Measurements from ENCODE around the gene C20orf204.

DNA sequence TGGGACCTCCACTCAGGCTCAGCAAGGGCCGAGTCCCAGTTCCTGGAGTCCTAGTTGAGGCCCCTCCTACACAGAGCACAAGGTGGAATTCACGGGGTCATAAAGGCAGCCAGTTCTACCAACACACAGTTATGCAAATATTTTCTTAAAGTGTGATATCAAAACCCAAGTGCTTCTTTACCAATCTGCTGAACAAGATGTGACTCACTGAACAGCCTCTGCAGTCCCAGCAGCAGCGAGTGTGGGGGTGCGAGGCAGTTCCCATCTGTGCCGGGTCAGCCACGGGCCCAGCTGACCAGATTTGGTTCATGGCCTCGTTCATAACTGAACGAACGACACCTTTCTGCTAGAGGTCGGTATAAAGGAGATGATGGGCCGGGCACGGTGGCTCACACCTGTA lies 22.6 kb downstream of the C20orf204 start:
- TF ChIP-seq, protein P1, sequence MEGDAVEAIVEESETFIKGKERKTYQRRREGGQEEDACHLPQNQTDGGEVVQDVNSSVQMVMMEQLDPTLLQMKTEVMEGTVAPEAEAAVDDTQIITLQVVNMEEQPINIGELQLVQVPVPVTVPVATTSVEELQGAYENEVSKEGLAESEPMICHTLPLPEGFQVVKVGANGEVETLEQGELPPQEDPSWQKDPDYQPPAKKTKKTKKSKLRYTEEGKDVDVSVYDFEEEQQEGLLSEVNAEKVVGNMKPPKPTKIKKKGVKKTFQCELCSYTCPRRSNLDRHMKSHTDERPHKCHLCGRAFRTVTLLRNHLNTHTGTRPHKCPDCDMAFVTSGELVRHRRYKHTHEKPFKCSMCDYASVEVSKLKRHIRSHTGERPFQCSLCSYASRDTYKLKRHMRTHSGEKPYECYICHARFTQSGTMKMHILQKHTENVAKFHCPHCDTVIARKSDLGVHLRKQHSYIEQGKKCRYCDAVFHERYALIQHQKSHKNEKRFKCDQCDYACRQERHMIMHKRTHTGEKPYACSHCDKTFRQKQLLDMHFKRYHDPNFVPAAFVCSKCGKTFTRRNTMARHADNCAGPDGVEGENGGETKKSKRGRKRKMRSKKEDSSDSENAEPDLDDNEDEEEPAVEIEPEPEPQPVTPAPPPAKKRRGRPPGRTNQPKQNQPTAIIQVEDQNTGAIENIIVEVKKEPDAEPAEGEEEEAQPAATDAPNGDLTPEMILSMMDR (IDR thresholded peaks at IDR 0.05), result no peak
- TF ChIP-seq POLR2A (IDR thresholded peaks at IDR 0.05; ENCODE audit: low read depth), result no peak
- no peak for TF ChIP-seq POLR2AphosphoS5 (IDR thresholded peaks at IDR 0.05)
- no peak for TF ChIP-seq EP300 (IDR thresholded peaks at IDR 0.05)

All from esophagus muscularis mucosa (tissue), 4 donors.